Activated CD4-positive, alpha-beta T cell treated with anti-CD3 and anti-CD28 coated beads, Interleukin-2, amount 50 U/mL, for 16 hours (primary cell): ENCODE results near the gene PHF2.

ENCODE experiments used
- DNase-seq: peaks from one replicate; pipeline ENCODE4 v3.0.0-alpha.2; 2020

The PHF2 gene

GRCh38 chr9:93713716-93714115, 137.3 kb downstream of the PHF2 start:
- DNase-seq = peak; percentile 2

GRCh38 chr9:93721417-93721965, 145.1 kb downstream of the PHF2 start:
- no peak for DNase-seq

GRCh38 chr9:93724852-93725251, 148.5 kb downstream of the PHF2 start:
- DNase-seq = no peak

- no peak for DNase-seq
Measured at GRCh38 chr9:93725382-93725781, 149.0 kb downstream of the PHF2 start.

GRCh38 chr9:93726147-93726546, 149.8 kb downstream of the PHF2 start:
- no peak for DNase-seq
